K562 (cell line): Measurements from ENCODE around the gene DCUN1D1. TPM values are rescaled to one million over a fixed set of nuclear protein-coding genes. Genes with fewer than 3 reads are reported as not detected.
A peak's percentile ranks its signal among the peaks of the same experiment; 100 is the strongest.

Experiments
- ATAC-seq: fragments of 200-7000 bp; cut with Tn5 transposase; 3 replicates; pipeline ENCODE4 v1.9.1; 2020; ENCODE audit warnings: moderate library complexity
- BruUV-seq: library from RNA; stranded (reverse); fragments of 400-500 nt; replicated peaks from 2 replicates; lab custom pipeline; 2021; lab: Mats Ljungman, UMichigan
- CTCF ChIA-PET: fragments of 300-600 bp; formaldehyde crosslinking; extraction: SDS; loops from one replicate; lab custom pipeline; 2021; ENCODE audit warnings: low intra/inter-chr PET ratio; lab: Yijun Ruan, JAX
- POLR2A ChIA-PET: fragments of 300-600, 350-650 bp; sonication (Branson Sonifier 250); formaldehyde crosslinking; extraction: SDS; loops from one replicate; lab custom pipeline; 2021; ENCODE audit warnings: antibody characterized with exemption, inconsistent platforms; lab: Yijun Ruan, JAX
- DNase-seq, 4 experiments: peaks; one replicate each; pipeline versions ENCODE4 v3.0.0 to v3.0.0-alpha.2; 2011 to 2018; ENCODE audit warnings: low spot score in 3 of 4, mixed read lengths in 3 of 4; ENCODE audit errors: extremely low read depth in 1 of 4
- FAIRE-seq: peaks from 2 replicates; lab custom pipeline; 2011; peaks lifted over from hg19 to GRCh38; lab: Jason Lieb, UNC
- H2AFZ ChIP-seq: 2 replicates; pipeline ENCODE4 v1.6.0; 2011; ENCODE audit warnings: low read depth, low read length, control low read depth, inconsistent platforms
- H3K27ac ChIP-seq: fragments of 200-600 bp; 3 replicates; pipeline ENCODE4 v1.8.0; 2011; ENCODE audit warnings: low read depth, mild to moderate bottlenecking, control low read depth, inconsistent platforms, low read length, moderate library complexity, mixed read lengths; ENCODE audit errors: extremely low read depth
- H3K27me3 ChIP-seq, 2 experiments: fragments of 300-600 bp in 1 of 2; 2 replicates in 1 of 2; 3 replicates in 1 of 2; pipeline versions ENCODE4 v1.6.0 to v1.8.0; 2011; ENCODE audit warnings: inconsistent platforms in 2 of 2, low read length in 2 of 2, mild to moderate bottlenecking in 1 of 2, mixed read lengths in 1 of 2, moderate library complexity in 1 of 2; ENCODE audit not compliant: control insufficient read depth in 2 of 2, insufficient read depth in 2 of 2
- H3K36me3 ChIP-seq: fragments of 300-600 bp; 3 replicates; pipeline ENCODE4 v1.8.0; 2011; ENCODE audit warnings: mild to moderate bottlenecking, low read length, inconsistent platforms; ENCODE audit not compliant: control insufficient read depth, insufficient read depth
- H3K4me1 ChIP-seq, 2 experiments: fragments of 200-600 bp in 1 of 2; replicated peaks in 1 of 2; 2 replicates in 1 of 2; 3 replicates in 1 of 2; pipeline versions ENCODE4 v1.5.1 to v1.8.0; 2011; ENCODE audit warnings: inconsistent platforms in 2 of 2, low read length in 2 of 2, mild to moderate bottlenecking in 1 of 2, mixed read lengths in 1 of 2, moderate library complexity in 1 of 2; ENCODE audit not compliant: control insufficient read depth in 2 of 2, insufficient read depth in 2 of 2
- H3K4me2 ChIP-seq: 2 replicates; pipeline ENCODE4 v1.6.1; 2011; ENCODE audit warnings: low read length, control low read depth, inconsistent platforms, mixed read lengths; ENCODE audit not compliant: insufficient read depth
- H3K4me3 ChIP-seq: fragments of 200-600 bp; sonication (generic), shearing (Covaris generic); 2 replicates; pipeline ENCODE4 v1.5.1; 2016; ENCODE audit warnings: control low read depth, inconsistent platforms
- H3K79me2 ChIP-seq: fragments of 200-600 bp; 3 replicates; pipeline ENCODE4 v1.8.0; 2011; ENCODE audit warnings: low read length, inconsistent platforms; ENCODE audit not compliant: control insufficient read depth, insufficient read depth
- H3K9ac ChIP-seq, 2 experiments: 2 replicates each; pipeline versions ENCODE4 v1.6.0 to v1.6.1; 2011; ENCODE audit warnings: low read depth in 2 of 2, low read length in 2 of 2, control low read depth in 1 of 2, inconsistent platforms in 1 of 2, mild to moderate bottlenecking in 1 of 2, mixed read lengths in 1 of 2; ENCODE audit not compliant: insufficient read depth in 1 of 2
- H3K9me1 ChIP-seq: one replicate; pipeline ENCODE4 v1.6.0; 2011; ENCODE audit warnings: inconsistent platforms, mild to moderate bottlenecking, low read length, moderate library complexity; ENCODE audit not compliant: control insufficient read depth, insufficient read depth
- H3K9me3 ChIP-seq: replicated peaks from 2 replicates; pipeline ENCODE4 v1.5.1; 2011; ENCODE audit warnings: low read depth, low read length, inconsistent platforms; ENCODE audit not compliant: control insufficient read depth, insufficient read depth
- H4K20me1 ChIP-seq: replicated peaks from 2 replicates; pipeline ENCODE4 v1.6.1; 2011; ENCODE audit warnings: low read length, inconsistent platforms, mixed read lengths; ENCODE audit not compliant: control insufficient read depth, insufficient read depth
- ARID1B ChIP-seq: fragments of 450-650 bp; IDR thresholded peaks from 2 replicates; pipeline ENCODE4 v1.6.1; 2016; ENCODE audit warnings: antibody characterized with exemption, mild to moderate bottlenecking, inconsistent platforms
- EHMT2 ChIP-seq: fragments of 450-650 bp; IDR thresholded peaks from 2 replicates; pipeline ENCODE4 v1.6.1; 2018; ENCODE audit warnings: antibody characterized with exemption
- EP300 ChIP-seq: IDR thresholded peaks from 2 replicates; pipeline ENCODE4 v1.6.1; 2012; ENCODE audit warnings: low read length, improper control_type of control experiment
- GTF2B ChIP-seq: IDR thresholded peaks from 2 replicates; pipeline ENCODE4 v1.6.1; 2011; ENCODE audit not compliant: insufficient read length; ENCODE audit errors: extremely low read depth
- HNRNPUL1 ChIP-seq: fragments of 200-400 bp; formaldehyde crosslinking; IDR thresholded peaks from 2 replicates; pipeline ENCODE4 v1.6.1; 2017; ENCODE audit warnings: low read length
- HOMEZ ChIP-seq: fragments of 250-450 bp; sonication (Bioruptor Pico); IDR thresholded peaks from 2 replicates; pipeline ENCODE4 v1.4.0; 2020; ENCODE audit warnings: mild to moderate bottlenecking, moderate library complexity
- MCM5 ChIP-seq: fragments of 450-650 bp; IDR thresholded peaks from 2 replicates; pipeline ENCODE4 v1.6.1; 2016; ENCODE audit warnings: low read depth
- NCOA6 ChIP-seq: fragments of 450-650 bp; IDR thresholded peaks from 2 replicates; pipeline ENCODE4 v1.6.1; 2017; ENCODE audit warnings: mild to moderate bottlenecking
- PCBP1 ChIP-seq: fragments of 200-400 bp; formaldehyde crosslinking; IDR thresholded peaks from 2 replicates; pipeline ENCODE4 v1.6.1; 2018; ENCODE audit warnings: mild to moderate bottlenecking, low read depth, low read length; ENCODE audit not compliant: poor library complexity, severe bottlenecking
- PHF20 ChIP-seq: fragments of 450-650 bp; IDR thresholded peaks from 2 replicates; pipeline ENCODE4 v1.6.1; 2018; ENCODE audit not compliant: partially characterized antibody
- SMC3 ChIP-seq: conservative IDR thresholded peaks from 2 replicates; pipeline ENCODE4 v1.6.1; 2011; ENCODE audit warnings: low read depth, low read length, improper control_type of control experiment; ENCODE audit not compliant: insufficient read depth
- SP2 ChIP-seq: IDR thresholded peaks from 2 replicates; pipeline ENCODE4 v1.6.1; 2011; ENCODE audit warnings: mild to moderate bottlenecking, low read depth, low read length, moderate library complexity; ENCODE audit not compliant: poor library complexity, severe bottlenecking; ENCODE audit errors: extremely low read depth
- YY1 ChIP-seq, 3 experiments: IDR thresholded peaks; 2 replicates each; pipeline ENCODE4 v1.6.1; 2011; ENCODE audit warnings: low read length in 2 of 3, mild to moderate bottlenecking in 2 of 3, moderate library complexity in 2 of 3, borderline replicate concordance in 1 of 3, control low read depth in 1 of 3, low read depth in 1 of 3; ENCODE audit not compliant: insufficient read depth in 3 of 3, insufficient replicate concordance in 2 of 3, control insufficient read depth in 1 of 3, insufficient read length in 1 of 3; ENCODE audit errors: extremely low read depth in 1 of 3
- ZBTB1 ChIP-seq: sonication (generic); formaldehyde crosslinking; IDR thresholded peaks from 2 replicates; pipeline ENCODE4 v1.8.1; 2023; ENCODE audit warnings: missing genetic modification reagents, low read depth, mild to moderate bottlenecking, borderline replicate concordance
- ZFP91 ChIP-seq: sonication (generic); formaldehyde crosslinking; IDR thresholded peaks from 2 replicates; pipeline ENCODE4 v1.8.0; 2022; ENCODE audit warnings: mild to moderate bottlenecking, missing genetic modification reagents
- WGBS: fragments of 100-300 bp; shearing (Covaris generic); methylation state at CpG from one replicate; pipeline ENCODE4 v1.1.6; 2016; ENCODE audit warnings: low coverage, mixed read lengths; ENCODE audit not compliant: insufficient coverage; ENCODE audit errors: missing lambda C conversion rate; 5-methylcytosine and 5-hydroxymethylcytosine counted together
- in situ Hi-C: fragments of 300-500 bp; cut with MboI; formaldehyde crosslinking; loops from 4 replicates; pipeline ENCODE4 v1.15.0; 2018; ENCODE audit warnings: inconsistent platforms, mixed read lengths
- intact Hi-C: fragments of 100-400 bp; cut with micrococcal nuclease; formaldehyde crosslinking; loops from 2 replicates; pipeline ENCODE4 v1.14.2; 2022
- polyA plus RNA-seq, 8 experiments: library from polyadenylated mRNA; depleted of rRNA in 4 of 8; stranded (reverse) in 5 of 8; unstranded in 3 of 8; fragments of >200 nt; fragmentation: Nextera tagmentation in 2 of 8; fragmentation: Illumina TruSeq in 1 of 8; extraction: Ambion mirVana in 2 of 8; extraction: Trizol in 1 of 8; gene quantifications; 2 replicates each; pipeline versions ENCODE4 v1.2.1 to v1.2.3, GENCODE V29; 2011 to 2014; ENCODE audit warnings: inconsistent platforms in 1 of 8, missing spikeins in 1 of 8
- total RNA-seq, 7 experiments: library from RNA; depleted of rRNA in 6 of 7; stranded (reverse); fragments of >200 nt in 6 of 7; fragmentation: Illumina TruSeq in 2 of 7; extraction: Trizol in 2 of 7; gene quantifications; 2 replicates each; pipeline versions ENCODE4 v1.2.1 to v1.2.3, GENCODE V29; 2011 to 2021; ENCODE audit warnings: low replicate concordance in 1 of 7

Gene DCUN1D1
- total and polyA plus RNA-seq, 9 of the 15 experiments (the other 6 are each of a cell fraction or from before 2014, with no cell fraction given) = 11.4 to 46.8 (median 28.2) TPM

- TF ChIP-seq YY1 (IDR thresholded peaks at IDR 0.05; ENCODE audit: borderline replicate concordance in 1 of 3, control insufficient read depth in 1 of 3, extremely low read depth in 1 of 3, insufficient read depth in 3 of 3, insufficient read length in 1 of 3, insufficient replicate concordance in 2 of 3, low read depth in 1 of 3, low read length in 2 of 3) = peak in 2 of 3 experiments; percentile 48 to 59
- TF ChIP-seq ZBTB1 (CRISPR knock-in tag) = no peak
- no peak for TF ChIP-seq ARID1B
- TF ChIP-seq PCBP1 = no peak
These were observed 54.9 kb downstream of the DCUN1D1 start (continued) for GRCh38 chr3:182925330-182925943.

- peak overlapping the region in 1 of 2 experiments; percentile 74; a peak in 2 of 4 replicates for H3K9ac ChIP-seq
- H3K4me3 ChIP-seq = no peak overlapping the region
- no peaks in the 10 kb centered on the region for H3K9me1 ChIP-seq
- H4K20me1 ChIP-seq = no peaks in the 10 kb centered on the region
- peak overlapping the region; percentile 97 for H3K27ac ChIP-seq
- no peaks in the 10 kb centered on the region for H3K27me3 ChIP-seq
- peak in 1 of 4 experiments; percentile 42 for DNase-seq
- POLR2A ChIA-PET = interaction anchor here (0.7 to 2.4 kb wide), 3 partner anchors 41 to 60 kb away, joined by 4 to 11 read pairs (median 5); partner anchors contain the start of gene DCUN1D1
- BruUV-seq = no TSS peak
- peak overlapping the region; percentile 32 for H3K4me2 ChIP-seq
- peaks cover 8% of the 10 kb centered on the region; the same call in 1 of the 3 replicates for H3K79me2 ChIP-seq
- WGBS = 5% methylated on average over 4 of the region's 4 CpGs
- 0 out of 2 replicates have a peak, but pooled peaks cover 4% of the 10 kb centered on the region for H3K9me3 ChIP-seq
- intact Hi-C loops = loop anchor here (2.0 to 5.0 kb wide), 2 partner anchors 57 to 175 kb away; partner anchors contain the start of gene MCCC1
- in situ Hi-C loops = no loop called here
- H3K36me3 ChIP-seq = peaks cover 19% of the 10 kb centered on the region
- H3K4me1 ChIP-seq = peaks cover 0 to 46% of the 10 kb centered on the region in 2 experiments; a peak in 4 of 5 replicates
- FAIRE-seq = peak; percentile 26
- ATAC-seq = peak; percentile 21
- no peak overlapping the region for H2AFZ ChIP-seq
- CTCF ChIA-PET = no interaction called here
- no peak for TF ChIP-seq ZFP91
- TF ChIP-seq PHF20 = no peak
- TF ChIP-seq SMC3 = no peak
- no peak for TF ChIP-seq MCM5
- TF ChIP-seq GTF2B = no peak
- TF ChIP-seq NCOA6 = no peak
- TF ChIP-seq HNRNPUL1 = no peak
- peak; percentile 62; the same call in 1 of the 2 replicates for TF ChIP-seq EP300
- TF ChIP-seq HOMEZ (CRISPR knock-in tag) = no peak
- no peak for TF ChIP-seq SP2
- no peak for TF ChIP-seq EHMT2
These were observed 58.5 kb downstream of the DCUN1D1 start for GRCh38 chr3:182921665-182922355.
